GM12874 (cell line): ENCODE data around the gene KHDC1.

Experiments used
- CTCF ChIP-seq: IDR thresholded peaks from 2 replicates; pipeline ENCODE4 v1.5.1; 2011; ENCODE audit warnings: low read depth, mild to moderate bottlenecking, control low read depth, low read length, moderate library complexity; ENCODE audit not compliant: insufficient read depth

Gene KHDC1

GRCh38 chr6:73262671-73263569 is at the start of gene KHDC1:
Gene KHDC1, minus strand, starts transcription at chr6:73263196. Its CDS starts 20,679 bp downstream, at chr6:73242517.
- no peak for TF ChIP-seq CTCF

- peak; percentile 78 for TF ChIP-seq CTCF
Observed at GRCh38 chr6:73309785-73310502, 46.9 kb upstream of the KHDC1 start.

GRCh38 chr6:73309535-73309784 is 46.5 kb upstream of the KHDC1 start:
- no peak for TF ChIP-seq CTCF

- TF ChIP-seq CTCF: no peak; the same call in 1 of the 2 replicates
Observed at GRCh38 chr6:73308712-73309534, 45.9 kb upstream of the KHDC1 start.

GRCh38 chr6:73302339-73302738 is 39.3 kb upstream of the KHDC1 start:
- no peak for TF ChIP-seq CTCF

- no peak for TF ChIP-seq CTCF
Observed at GRCh38 chr6:73299151-73299971, 36.4 kb upstream of the KHDC1 start.
